DMS114 treated with DMSO at 0.1 percent for 48 hours (cell line): ENCODE measurements around the gene F11R.
A peak's percentile ranks its signal among the peaks of the same experiment; 100 is the strongest.
"Not testable (repeated sequence)": the region's sequence is repeated elsewhere in the genome, so short reads cannot be mapped to it uniquely, and the experiment has no call there.

ENCODE experiments used
- DNase-seq: peaks from one replicate; lab custom pipeline; 2025; ENCODE audit not compliant: unreplicated experiment; lab: John Stamatoyannopoulos, UW

F11R gene

GRCh38 chr1:161016683-161017082 lies 4.3 kb downstream of the F11R start:
- DNase-seq: not testable (repeated sequence)

- DNase-seq: no peak
Measured at GRCh38 chr1:161013488-161014230, 7.3 kb downstream of the F11R start.

GRCh38 chr1:161013131-161013487 lies 7.8 kb downstream of the F11R start:
- no peak for DNase-seq

GRCh38 chr1:161012420-161012819 lies 8.5 kb downstream of the F11R start:
- no peak for DNase-seq

- no peak for DNase-seq
Measured at GRCh38 chr1:161009602-161010211, 11.2 kb downstream of the F11R start.

- DNase-seq: no peak
Measured at GRCh38 chr1:161008869-161009510, 12.0 kb downstream of the F11R start.

- DNase-seq: no peak
Measured at GRCh38 chr1:161007369-161007768, 13.6 kb downstream of the F11R start.

GRCh38 chr1:161006563-161006962 lies 14.4 kb downstream of the F11R start:
- DNase-seq: no peak

GRCh38 chr1:161001525-161001924 lies 19.4 kb downstream of the F11R start:
- no peak for DNase-seq

GRCh38 chr1:161000736-161001480 lies 20.0 kb downstream of the F11R start:
- no peak for DNase-seq

GRCh38 chr1:160999376-160999775 lies 21.6 kb downstream of the F11R start:
- DNase-seq: no peak

- DNase-seq: peak; percentile 71
Measured at GRCh38 chr1:160997323-160998038, 23.5 kb downstream of the F11R start.

GRCh38 chr1:160996178-160996577 lies 24.8 kb downstream of the F11R start:
- no peak for DNase-seq

GRCh38 chr1:160993544-160994193 lies 27.3 kb downstream of the F11R start:
- peak; percentile 28 for DNase-seq

GRCh38 chr1:160992036-160992435 lies 28.9 kb downstream of the F11R start:
- DNase-seq: not testable (repeated sequence)

- DNase-seq: no peak
Measured at GRCh38 chr1:160987359-160988050, 33.4 kb downstream of the F11R start.

GRCh38 chr1:160985723-160986122 lies 35.2 kb downstream of the F11R start:
- no peak for DNase-seq

- DNase-seq: no peak
Measured at GRCh38 chr1:160981584-160982411, 39.2 kb downstream of the F11R start.

GRCh38 chr1:160979286-160979685 lies 41.7 kb downstream of the F11R start:
- no peak for DNase-seq
